DMS114 treated with DMSO at 0.1 percent for 48 hours (cell line): ENCODE results near the gene DPP10.

Experiments used
- DNase-seq: peaks from one replicate; lab custom pipeline; 2025; ENCODE audit not compliant: unreplicated experiment; lab: John Stamatoyannopoulos, UW

The DPP10 gene

GRCh38 chr2:115541814-115542213, 1099.4 kb downstream of the DPP10 start:
- DNase-seq, result no peak

- no peak for DNase-seq
Observed at GRCh38 chr2:115542331-115542730, 1099.9 kb downstream of the DPP10 start.

DNA sequence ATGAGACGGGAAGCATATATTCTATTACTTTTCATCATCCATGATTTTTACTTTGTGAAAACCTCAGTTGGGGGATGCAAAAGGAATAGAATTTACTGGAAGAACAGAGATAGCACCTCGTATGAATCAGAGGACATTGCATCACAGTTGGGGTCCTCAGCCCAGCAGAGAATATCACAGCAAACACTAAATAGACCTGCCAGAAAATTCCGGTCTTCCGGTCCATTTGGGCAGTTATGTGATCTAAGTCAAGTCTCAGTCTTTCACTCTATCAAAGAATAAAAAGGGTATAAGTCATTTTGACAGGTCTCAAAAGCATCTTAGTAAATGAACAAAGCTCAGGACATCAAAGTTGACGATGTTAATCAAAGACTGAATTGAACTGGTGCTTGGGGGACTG, 1100.6 kb downstream of the DPP10 start:
- no peak for DNase-seq

DNA sequence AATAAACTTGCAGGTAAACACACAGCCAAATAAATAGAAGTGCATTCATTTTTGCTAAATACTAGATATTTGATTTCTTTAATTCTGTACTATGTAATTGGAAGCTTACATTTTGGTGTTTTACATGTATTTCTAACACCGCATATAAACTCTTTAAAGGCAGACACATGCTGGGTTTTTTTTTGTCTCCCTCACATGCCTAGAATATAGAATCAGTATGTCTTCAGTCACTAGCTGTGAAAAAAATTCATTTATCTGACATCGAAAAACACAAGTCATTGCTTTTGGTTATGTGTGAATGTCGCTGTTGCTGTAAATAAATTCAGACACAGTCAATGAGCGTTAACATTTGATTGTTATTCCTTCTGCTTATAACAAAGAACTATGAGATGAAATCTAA, 1101.0 kb downstream of the DPP10 start:
- no peak for DNase-seq

- DNase-seq, result no peak
Observed at GRCh38 chr2:115549611-115550130, 1107.2 kb downstream of the DPP10 start.

DNA sequence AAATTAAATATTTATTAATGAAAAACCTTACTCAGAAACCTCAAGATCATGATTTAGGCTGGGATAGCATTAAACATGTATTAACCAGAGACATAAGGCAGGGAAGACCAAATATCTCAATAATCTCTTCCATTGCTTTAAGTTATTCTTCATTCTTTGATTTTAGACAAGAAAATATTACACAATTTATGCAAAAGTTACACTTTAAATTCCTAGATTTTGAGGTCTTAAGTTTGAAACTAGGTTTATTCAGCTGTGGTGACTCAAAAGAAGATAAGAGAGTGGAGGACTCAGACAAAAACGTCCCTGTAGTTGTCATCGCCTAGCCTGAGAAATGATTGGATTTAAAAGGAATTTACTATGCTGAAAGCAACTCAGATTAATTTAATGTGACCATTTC, 1110.3 kb downstream of the DPP10 start:
- no peak for DNase-seq

- no peak for DNase-seq
Observed at GRCh38 chr2:115554153-115554552, 1111.7 kb downstream of the DPP10 start.

- DNase-seq, result no peak
Observed at GRCh38 chr2:115558725-115559124, 1116.3 kb downstream of the DPP10 start.

GRCh38 chr2:115560666-115561065, 1118.2 kb downstream of the DPP10 start:
- DNase-seq, result no peak

- DNase-seq, result no peak
Observed at GRCh38 chr2:115568643-115569042, 1126.2 kb downstream of the DPP10 start.

- no peak for DNase-seq
Observed at GRCh38 chr2:115569547-115569946, 1127.1 kb downstream of the DPP10 start.

- DNase-seq, result no peak
Observed at GRCh38 chr2:115572746-115573145, 1130.3 kb downstream of the DPP10 start.

DNA sequence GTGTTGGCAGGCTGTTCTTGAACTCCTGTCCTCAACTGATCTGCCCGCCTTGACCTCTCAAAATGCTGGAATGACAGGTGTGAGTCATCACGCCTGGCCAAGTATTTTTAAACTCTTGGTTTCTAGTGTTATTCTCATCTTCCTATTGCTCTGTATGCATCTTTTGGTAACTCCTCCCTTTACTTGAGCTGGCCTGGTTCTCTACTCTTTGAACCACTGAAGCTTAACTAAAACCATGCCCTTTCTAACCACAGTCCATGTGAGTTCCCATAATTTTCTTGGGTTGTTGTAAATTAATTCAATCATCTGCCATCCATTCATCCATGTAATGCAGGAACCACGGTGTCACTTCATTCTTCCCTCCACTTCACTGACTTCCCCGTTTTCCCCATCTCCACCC, 1131.3 kb downstream of the DPP10 start:
- DNase-seq, result no peak

GRCh38 chr2:115574667-115575066, 1132.2 kb downstream of the DPP10 start:
- DNase-seq, result no peak

GRCh38 chr2:115580784-115581183, 1138.3 kb downstream of the DPP10 start:
- DNase-seq, result no peak

DNA sequence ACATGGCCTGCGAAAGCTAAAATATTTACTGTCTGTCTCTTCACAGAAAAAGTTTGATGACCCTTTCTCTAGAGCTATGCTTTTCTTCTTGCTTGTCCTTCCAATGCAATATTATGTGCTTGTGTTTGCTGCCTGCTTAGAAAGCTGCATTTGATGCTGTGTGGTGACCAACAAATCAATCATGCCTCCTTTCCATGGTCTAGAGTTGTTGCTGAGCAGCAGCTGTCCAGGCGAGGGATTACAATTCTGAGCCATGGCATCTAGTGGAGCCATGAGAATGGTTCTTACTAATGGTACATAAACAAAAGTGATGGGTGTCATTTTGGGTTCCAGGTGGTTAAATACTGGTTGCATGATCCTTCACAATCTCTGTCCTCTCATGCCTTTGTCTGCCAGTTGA, 1142.1 kb downstream of the DPP10 start:
- no peak for DNase-seq

- no peak for DNase-seq
Observed at GRCh38 chr2:115596659-115597375, 1154.4 kb downstream of the DPP10 start.

GRCh38 chr2:115603285-115603684, 1160.8 kb downstream of the DPP10 start:
- DNase-seq, result no peak

GRCh38 chr2:115606350-115606749, 1163.9 kb downstream of the DPP10 start:
- no peak for DNase-seq

DNA sequence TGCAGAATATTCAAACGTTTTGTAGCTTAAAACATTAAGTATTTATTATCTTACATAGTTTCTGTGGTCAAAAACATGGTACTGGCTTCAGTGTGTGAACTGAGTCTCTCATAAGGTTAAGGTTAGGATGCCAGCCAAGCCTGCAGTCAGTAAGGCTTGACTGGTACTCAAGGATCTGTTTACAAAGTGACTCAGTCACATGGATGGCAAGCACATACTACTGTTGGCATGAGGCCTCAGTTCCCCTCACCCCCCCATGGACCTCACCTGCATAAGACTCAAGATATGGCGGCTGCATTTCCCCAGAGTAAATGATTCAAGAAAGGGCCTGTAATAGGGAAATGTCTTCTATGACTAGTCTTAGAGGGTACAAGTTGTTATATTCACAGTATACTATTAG, 1167.5 kb downstream of the DPP10 start:
- DNase-seq, result no peak

GRCh38 chr2:115610888-115611287, 1168.4 kb downstream of the DPP10 start:
- DNase-seq, result no peak

DNA sequence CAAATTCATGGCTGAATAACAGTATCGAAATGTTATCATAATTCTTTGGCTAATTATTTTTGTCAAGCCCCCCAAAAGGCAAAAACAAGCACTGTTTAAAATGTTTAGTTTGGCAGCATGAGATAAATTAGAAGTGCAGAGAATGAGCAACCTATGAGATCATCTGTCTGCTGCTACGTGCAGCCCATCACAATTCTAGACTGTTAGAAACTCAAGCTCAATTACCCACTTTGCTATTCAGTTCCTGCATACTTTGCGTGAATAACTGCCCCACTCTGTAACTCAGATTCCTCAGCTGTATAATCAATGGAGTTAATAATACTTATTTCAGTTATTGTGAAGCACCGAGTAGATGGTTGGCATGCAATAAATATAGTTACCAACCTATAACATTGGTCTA, 1181.9 kb downstream of the DPP10 start:
- DNase-seq, result no peak

DNA sequence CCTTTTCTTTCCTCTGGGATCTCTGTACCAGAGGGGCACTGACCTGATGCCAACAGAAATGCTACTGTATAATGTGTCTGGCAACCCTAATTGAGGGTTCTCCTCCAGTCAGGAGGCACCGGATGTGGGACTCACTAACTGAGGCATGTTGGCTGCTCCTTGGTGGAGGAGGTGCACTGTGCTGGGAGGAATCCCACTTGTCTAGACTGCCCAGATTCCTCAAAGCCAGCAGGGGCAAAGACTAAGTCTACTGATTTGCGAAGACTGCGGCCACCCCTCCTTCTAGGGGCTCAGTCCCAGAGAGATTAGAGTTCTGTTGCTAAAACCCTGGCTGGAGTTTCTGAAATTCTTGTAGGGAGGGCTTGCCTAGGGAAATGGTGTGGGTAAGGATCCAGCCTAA, 1192.1 kb downstream of the DPP10 start:
- no peak for DNase-seq
